Caki2 (cell line): ENCODE measurements around the gene WIPF3. TPM values are rescaled to one million over a fixed set of nuclear protein-coding genes. Genes with fewer than 3 reads are reported as not detected.
"Not testable (repeated sequence)": the region's sequence is repeated elsewhere in the genome, so short reads cannot be mapped to it uniquely, and the experiment has no call there.

Experiments
- DNase-seq: peaks from one replicate; pipeline ENCODE4 v3.0.0-alpha.2; 2015; ENCODE audit warnings: low read depth
- in situ Hi-C: cut with HindIII; loops from 2 replicates; pipeline ENCODE4 v1.10.0; 2016; ENCODE audit warnings: low sequenced_read_pairs, low pct_unique_long_range_greater_than_20kb, mixed read lengths
- total RNA-seq: library from RNA; depleted of rRNA; stranded (reverse); fragments of >200 nt; shearing (Covaris generic); gene quantifications from 2 replicates; pipeline ENCODE4 v1.2.3, GENCODE V29; 2014; ENCODE audit warnings: low replicate concordance; rRNA removed

The WIPF3 gene
- total RNA-seq, 1 experiment from 2014 or later: 0.27 TPM

DNA sequence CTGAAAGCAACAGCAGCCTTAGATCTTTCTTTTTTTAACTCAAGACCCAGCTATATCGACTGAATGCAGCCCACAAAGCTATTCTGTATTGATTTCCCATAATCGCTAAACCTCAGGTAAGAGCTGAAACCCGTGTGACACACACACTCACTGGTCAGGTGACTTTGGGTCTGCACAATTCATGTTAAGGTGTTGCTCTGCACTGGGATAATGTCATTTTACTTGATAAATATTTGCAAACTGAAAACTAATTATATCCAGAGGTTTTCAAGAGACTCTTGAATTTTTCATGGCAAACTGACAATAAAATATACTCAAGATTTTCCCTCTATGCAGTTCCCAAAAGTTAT is 150.2 kb downstream of the WIPF3 start:
- in situ Hi-C loops: no loop called here
- DNase-seq: no peak

DNA sequence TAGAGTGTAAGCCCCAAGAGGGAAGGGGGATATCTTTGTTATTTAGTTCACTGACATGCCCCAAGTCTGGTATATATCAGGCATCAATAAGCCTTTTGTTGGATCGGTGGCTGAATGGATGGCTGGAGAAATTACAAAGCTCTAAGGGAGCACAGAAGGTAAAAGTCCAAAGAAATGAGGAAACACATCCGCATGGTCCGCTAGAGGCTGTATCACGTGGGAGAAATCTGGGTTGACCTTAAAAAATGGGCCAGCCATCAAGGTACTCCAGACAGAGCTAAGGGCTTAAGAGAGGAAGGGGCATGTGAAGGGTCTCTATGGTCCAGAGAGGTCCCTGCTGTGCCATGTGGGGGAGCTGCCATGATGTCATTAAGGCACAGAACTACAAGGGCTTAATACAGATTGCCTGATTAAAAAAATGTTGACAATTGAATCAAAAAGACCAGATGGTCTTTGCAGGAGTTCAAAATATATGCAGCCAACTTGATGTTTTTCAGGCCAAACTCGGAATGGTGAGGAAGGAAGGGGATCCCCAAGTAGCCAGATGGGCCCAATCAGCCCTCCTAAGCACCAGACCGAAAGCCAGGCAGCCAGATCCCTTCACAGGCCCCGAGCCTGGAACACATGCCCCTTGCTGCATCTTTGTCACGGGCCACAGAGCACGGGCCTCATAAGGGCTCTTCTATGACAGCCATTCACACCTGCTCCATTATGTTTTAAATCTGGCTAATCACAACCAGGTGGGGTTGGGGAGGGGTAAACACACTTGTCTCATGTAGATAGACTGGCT is 151.4 kb downstream of the WIPF3 start:
- no peak for DNase-seq
- in situ Hi-C loops: no loop called here

DNA sequence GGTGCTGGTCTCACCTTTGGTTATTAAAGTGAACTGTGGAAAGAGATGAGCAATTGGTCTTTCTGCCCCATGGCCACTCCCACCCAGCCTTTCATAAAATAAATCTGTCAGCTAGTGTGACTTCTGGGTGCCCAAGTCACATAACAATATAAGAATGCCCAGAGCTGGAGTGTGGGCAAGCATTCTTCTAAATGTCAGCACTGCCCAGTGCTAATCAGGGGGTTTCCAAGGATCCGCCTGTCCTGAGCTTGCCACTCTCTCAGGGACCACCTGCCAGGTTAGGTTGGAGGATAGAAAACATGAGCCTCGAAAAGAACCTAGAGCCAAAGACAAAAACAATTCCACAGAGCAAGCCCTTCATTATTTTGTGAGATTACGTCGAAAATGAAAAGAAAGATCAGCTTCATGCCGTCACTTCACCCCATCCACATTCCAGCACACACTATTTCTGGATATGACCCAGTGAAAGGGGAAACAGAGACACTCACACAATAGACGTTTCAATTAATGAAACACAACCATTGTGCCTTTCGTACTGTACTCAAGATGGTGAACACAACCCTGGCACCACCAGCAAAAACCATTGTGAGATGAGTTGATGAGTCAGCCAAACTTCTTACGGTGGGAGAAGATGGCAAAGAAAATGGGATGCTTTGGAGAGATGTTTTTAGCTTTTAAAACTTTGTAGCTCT is 152.5 kb downstream of the WIPF3 start:
- DNase-seq: no peak
- in situ Hi-C loops: no loop called here

DNA sequence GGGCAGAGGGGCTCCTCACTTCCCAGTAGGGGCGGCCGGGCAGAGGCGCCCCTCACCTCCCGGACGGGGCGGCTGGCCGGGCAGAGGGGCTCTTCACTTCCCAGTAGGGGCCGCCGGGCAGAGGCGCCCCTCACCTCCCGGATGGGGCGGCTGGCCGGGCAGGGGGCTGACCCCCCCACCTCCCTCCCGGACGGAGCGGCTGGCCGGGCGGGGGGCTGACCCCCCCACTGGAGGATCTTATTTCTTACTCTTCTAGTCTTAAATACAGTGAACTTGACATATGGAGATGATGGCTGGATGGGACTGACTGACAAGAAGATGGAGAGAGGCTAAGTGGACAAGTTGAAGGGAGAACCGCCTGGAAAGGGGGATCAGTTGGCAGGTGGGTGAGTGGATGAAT is 155.3 kb downstream of the WIPF3 start:
- DNase-seq, in situ Hi-C loops: not testable (repeated sequence)

DNA sequence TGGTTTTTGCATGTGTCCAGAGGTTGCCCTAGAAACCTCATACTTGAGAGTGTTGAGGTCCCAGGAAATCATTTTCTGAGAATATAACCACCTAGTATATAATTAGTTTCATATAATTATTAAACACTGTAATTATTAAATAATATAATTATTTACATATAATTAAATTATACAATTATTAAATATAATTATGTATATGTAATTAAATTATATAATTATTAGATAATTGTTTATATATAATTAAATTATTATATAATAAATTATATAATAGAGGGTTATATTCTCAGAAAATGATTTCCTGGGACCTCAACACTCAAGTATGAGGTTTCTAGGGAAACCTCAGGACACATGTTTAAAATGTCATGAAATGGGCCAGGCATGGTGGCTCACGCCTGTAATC is 155.7 kb downstream of the WIPF3 start:
- DNase-seq: no peak
- in situ Hi-C loops: no loop called here

DNA sequence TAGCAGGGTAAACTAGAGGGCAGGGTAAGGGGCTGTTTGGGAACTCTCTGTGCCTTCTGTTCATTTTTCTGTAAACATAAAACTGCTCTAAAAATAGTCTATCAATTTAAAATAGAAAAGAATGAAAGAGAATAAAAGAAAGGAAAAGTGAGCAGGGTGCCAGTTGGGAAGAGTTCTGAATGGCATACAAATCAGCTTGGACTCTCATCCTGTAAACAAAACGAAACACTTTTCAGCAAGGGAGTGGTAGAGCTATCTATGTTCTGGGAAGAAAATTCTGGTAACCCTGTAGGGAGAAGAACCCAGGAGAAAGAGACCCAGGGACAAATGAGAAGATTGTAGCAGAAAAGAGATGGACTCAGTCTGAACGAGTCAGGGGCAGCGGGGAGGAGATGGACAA is 158.7 kb downstream of the WIPF3 start:
- in situ Hi-C loops: no loop called here
- no peak for DNase-seq

Other genes with a start within 250 kb of the WIPF3 start
- 4.2 and 12.7 TPM in 2 replicates for gene PRR15, start 242.7 kb upstream of the WIPF3 start, total RNA-seq
- gene SCRN1, start 183.3 kb downstream of the WIPF3 start, total RNA-seq: 13.2 and 20.5 TPM in 2 replicates
- 2.9 and 7.1 TPM in 2 replicates for gene FKBP14, start 220.2 kb downstream of the WIPF3 start, total RNA-seq
- 6.3 and 19.3 TPM in 2 replicates for gene PLEKHA8, start 221.9 kb downstream of the WIPF3 start, total RNA-seq